ENCODE data around the gene ID3. TPM values are rescaled to one million over a fixed set of nuclear protein-coding genes. Genes with fewer than 3 reads are reported as not detected.

Gene ID3
- polyA plus RNA-seq, 1 of the 3 experiments (the other 2 are of a cell fraction): 504 TPM

GRCh38 chr1:23551849-23552248 is 7.5 kb downstream of the ID3 start:
- peak overlapping the region in 1 of 2 experiments; percentile 40; a peak in 2 of 4 replicates for H3K27ac ChIP-seq (ENCODE audit: low read depth in 2 of 2, low read length in 1 of 2)
- 88% methylated on average over 4 of the region's 4 CpGs for WGBS (ENCODE audit: low lambda C conversion rate)
- H3K9me2 ChIP-seq: no peaks in the 10 kb centered on the region
- TF ChIP-seq SMC3 (IDR thresholded peaks at IDR 0.05; ENCODE audit: low read depth, low read length) (no peak), EZH2phosphoT487 (IDR thresholded peaks at IDR 0.05; ENCODE audit: borderline replicate concordance, low read depth) (no peak), GATA2 (CRISPR knock-in tag; IDR thresholded peaks at IDR 0.05) (no peak), CHD2 (IDR thresholded peaks at IDR 0.05; ENCODE audit: low read length, partially characterized antibody) (no peak), RFX5 (IDR thresholded peaks at IDR 0.05; ENCODE audit: low read length) (no peak)
- peaks cover 24% of the 10 kb centered on the region for H3F3A ChIP-seq (replicated peaks; ENCODE audit: insufficient read depth)
- no peak overlapping the region for H3K4me3 ChIP-seq (ENCODE audit: low read depth in 2 of 2, low read length in 1 of 2)
- no peak overlapping the region for H3K9ac ChIP-seq
- ChIA-PET CTCF (interaction anchor here (0.7 to 18.2 kb wide), 4 partner anchors 12 to 83 kb away, joined by 3 to 708 read pairs (median 7); no protein-coding TSS in a partner anchor), POLR2A (no interaction called here)
- H3K27me3 ChIP-seq (ENCODE audit: insufficient read depth): no peaks in the 10 kb centered on the region
- H3K4me2 ChIP-seq: no peak overlapping the region
- peaks cover 31 to 52% of the 10 kb centered on the region in 2 experiments for H3K4me1 ChIP-seq (ENCODE audit: control insufficient read depth in 1 of 2, insufficient read depth in 2 of 2, low read depth in 1 of 2, low read length in 1 of 2)
- peaks cover 3% of the 10 kb centered on the region for H3K79me2 ChIP-seq (ENCODE audit: insufficient read depth)
- H3K36me3 ChIP-seq (replicated peaks in 1 of 2; ENCODE audit: control insufficient read depth in 1 of 2, insufficient read depth in 2 of 2, low read length in 1 of 2): peaks cover 0 to 2% of the 10 kb centered on the region in 2 experiments
- no peaks in the 10 kb centered on the region for H3K9me3 ChIP-seq
- H4K20me1 ChIP-seq (ENCODE audit: insufficient read depth): peaks cover 6% of the 10 kb centered on the region; the same call in 1 of the 2 replicates
- H2AFZ ChIP-seq (ENCODE audit: low read depth): no peak overlapping the region
- no peak for DNase-seq

GRCh38 chr1:23548704-23549143 is 10.6 kb downstream of the ID3 start:
- Histone ChIP-seq H2AFZ (ENCODE audit: low read depth) (no peak overlapping the region), H3K4me3 (ENCODE audit: low read depth in 2 of 2, low read length in 1 of 2) (no peak overlapping the region), H3K27me3 (ENCODE audit: insufficient read depth) (no peaks in the 10 kb centered on the region), H3K79me2 (ENCODE audit: insufficient read depth) (no peaks in the 10 kb centered on the region), H3K36me3 (replicated peaks in 1 of 2; ENCODE audit: control insufficient read depth in 1 of 2, insufficient read depth in 2 of 2, low read length in 1 of 2) (no peaks in the 10 kb centered on the region), H4K20me1 (ENCODE audit: insufficient read depth) (no peaks in the 10 kb centered on the region), H3K9me2 (no peaks in the 10 kb centered on the region), H3K9me3 (no peaks in the 10 kb centered on the region), H3K4me2 (no peak overlapping the region), H3K4me1 (ENCODE audit: control insufficient read depth in 1 of 2, insufficient read depth in 2 of 2, low read depth in 1 of 2, low read length in 1 of 2) (peaks cover 7 to 28% of the 10 kb centered on the region in 2 experiments; a peak in 3 of 4 replicates), H3K27ac (ENCODE audit: low read depth in 2 of 2, low read length in 1 of 2) (no peak overlapping the region), H3F3A (replicated peaks; ENCODE audit: insufficient read depth) (peaks cover 4% of the 10 kb centered on the region), H3K9ac (no peak overlapping the region)
- TF ChIP-seq FOXM1 (IDR thresholded peaks at IDR 0.05; ENCODE audit: low read depth): no peak
- POLR2A ChIA-PET: interaction anchor here (0.9 kb wide), 1 partner anchor 11 kb away, joined by 3 read pairs; the partner anchor contains the start of gene ID3
- WGBS (ENCODE audit: low lambda C conversion rate): 95% methylated on average over 8 of the region's 9 CpGs
- CTCF ChIA-PET: interaction anchor here (0.9 to 18.2 kb wide), 5 partner anchors 9 to 116 kb away, joined by 3 to 708 read pairs (median 7); no protein-coding TSS in a partner anchor
- DNase-seq: no peak

- no peaks in the 10 kb centered on the region for H3K9me3 ChIP-seq
- no peaks in the 10 kb centered on the region for H3K27me3 ChIP-seq (ENCODE audit: insufficient read depth)
- H3K9ac ChIP-seq: no peak overlapping the region
- H2AFZ ChIP-seq (ENCODE audit: low read depth): no peak overlapping the region
- H3K4me2 ChIP-seq: no peak overlapping the region
- no peaks in the 10 kb centered on the region for H3K36me3 ChIP-seq (replicated peaks in 1 of 2; ENCODE audit: control insufficient read depth in 1 of 2, insufficient read depth in 2 of 2, low read length in 1 of 2)
- no peak overlapping the region for H3K4me3 ChIP-seq (ENCODE audit: low read depth in 2 of 2, low read length in 1 of 2)
- ChIA-PET POLR2A (interaction anchor here (1.6 kb wide), 1 partner anchor 90 kb away, joined by 3 read pairs; no protein-coding TSS in a partner anchor), CTCF (interaction anchor here (3.5 to 18.2 kb wide), 3 partner anchors 11 to 118 kb away, joined by 34 to 708 read pairs (median 81); partner anchors contain the start of gene ID3)
- peaks cover 0 to 19% of the 10 kb centered on the region in 2 experiments; a peak in 1 of 4 replicates for H3K4me1 ChIP-seq (ENCODE audit: control insufficient read depth in 1 of 2, insufficient read depth in 2 of 2, low read depth in 1 of 2, low read length in 1 of 2)
- TF ChIP-seq RXRA (IDR thresholded peaks at IDR 0.05; ENCODE audit: borderline replicate concordance, low read depth): no peak
- TF ChIP-seq TEAD4 (IDR thresholded peaks at IDR 0.05; ENCODE audit: borderline replicate concordance, insufficient read depth): no peak
- no peak for TF ChIP-seq EZH2phosphoT487 (IDR thresholded peaks at IDR 0.05; ENCODE audit: borderline replicate concordance, low read depth)
- TF ChIP-seq NRF1 (IDR thresholded peaks at IDR 0.05; ENCODE audit: low read depth, low read length): no peak
- TF ChIP-seq EP300 (IDR thresholded peaks at IDR 0.05; ENCODE audit: borderline replicate concordance in 1 of 2, low read depth in 1 of 2, low read length in 1 of 2): no peak
- no peak for TF ChIP-seq REST (IDR thresholded peaks at IDR 0.05; ENCODE audit: low read depth, low read length)
- no peak for TF ChIP-seq MAX (IDR thresholded peaks at IDR 0.05; ENCODE audit: low read depth)
- no peak for TF ChIP-seq POLR2AphosphoS5 (IDR thresholded peaks at IDR 0.05; ENCODE audit: low read depth, low read length)
- no peak for TF ChIP-seq MXI1 (IDR thresholded peaks at IDR 0.05; ENCODE audit: low read depth, low read length)
- TF ChIP-seq TAF1 (IDR thresholded peaks at IDR 0.05; ENCODE audit: borderline replicate concordance, low read depth, low read length): no peak
- TF ChIP-seq CHD2 (IDR thresholded peaks at IDR 0.05; ENCODE audit: low read length, partially characterized antibody): no peak
- TF ChIP-seq GABPA (IDR thresholded peaks at IDR 0.05; ENCODE audit: low read depth): no peak
- no peak overlapping the region for H3K27ac ChIP-seq (ENCODE audit: low read depth in 2 of 2, low read length in 1 of 2)
- H3K79me2 ChIP-seq (ENCODE audit: insufficient read depth): no peaks in the 10 kb centered on the region
- H4K20me1 ChIP-seq (ENCODE audit: insufficient read depth): no peaks in the 10 kb centered on the region
- 85% methylated on average over 8 of the region's 8 CpGs for WGBS (ENCODE audit: low lambda C conversion rate)
- no peaks in the 10 kb centered on the region for H3F3A ChIP-seq (replicated peaks; ENCODE audit: insufficient read depth)
- no peak for DNase-seq
- no peaks in the 10 kb centered on the region for H3K9me2 ChIP-seq
Measured at GRCh38 chr1:23546897-23547584, 12.3 kb downstream of the ID3 start.
